BLaER1 (cell line): ENCODE results near the gene NDUFB1.

Experiments used
- H3K27ac ChIP-seq: shearing (Covaris generic); formaldehyde crosslinking; 2 replicates; pipeline ENCODE4 v1.8.1; 2022
- H3K27me3 ChIP-seq: shearing (Covaris generic); formaldehyde crosslinking; 2 replicates; pipeline ENCODE4 v1.8.1; 2022
- H3K36me3 ChIP-seq: shearing (Covaris generic); formaldehyde crosslinking; 2 replicates; pipeline ENCODE4 v1.8.1; 2022
- H3K4me1 ChIP-seq: shearing (Covaris generic); formaldehyde crosslinking; 2 replicates; pipeline ENCODE4 v1.8.1; 2022
- H3K4me2 ChIP-seq: shearing (Covaris generic); formaldehyde crosslinking; 2 replicates; pipeline ENCODE4 v1.8.1; 2022
- H3K4me3 ChIP-seq: shearing (Covaris generic); formaldehyde crosslinking; 2 replicates; pipeline ENCODE4 v1.8.1; 2022
- H3K9ac ChIP-seq: shearing (Covaris generic); formaldehyde crosslinking; 2 replicates; pipeline ENCODE4 v1.8.1; 2022
- H3K9me3 ChIP-seq: shearing (Covaris generic); formaldehyde crosslinking; 2 replicates; pipeline ENCODE4 v1.8.1; 2022
- H4K20me1 ChIP-seq: shearing (Covaris generic); formaldehyde crosslinking; 2 replicates; pipeline ENCODE4 v1.8.1; 2022
- Cebpa-rat ChIP-seq: shearing (Covaris generic); IDR thresholded peaks from 2 replicates; pipeline ENCODE4 v1.8.1; 2022

The NDUFB1 gene

DNA sequence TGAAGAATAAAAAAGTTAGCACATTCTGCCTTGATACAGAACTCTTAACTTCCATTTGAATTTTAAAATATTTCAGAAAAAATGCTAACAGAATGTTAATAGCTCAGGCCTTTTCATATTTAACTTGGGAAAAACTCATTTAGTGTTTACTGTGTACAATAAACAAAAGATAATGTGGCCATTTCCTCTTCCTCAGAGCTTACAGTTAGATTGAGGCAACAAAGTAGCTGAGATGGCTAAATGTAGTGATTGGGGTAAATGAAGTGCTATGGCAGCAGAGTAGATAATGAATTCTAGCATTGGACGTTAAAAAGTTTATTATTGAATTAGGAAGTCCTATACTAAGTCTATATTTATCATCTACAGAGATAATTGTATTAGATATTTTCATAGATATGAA, 12.9 kb upstream of the NDUFB1 start:
- Histone ChIP-seq H3K27ac (no peak overlapping the region), H3K4me3 (no peak overlapping the region), H3K4me2 (no peak overlapping the region), H3K9me3 (no peaks in the 10 kb centered on the region), H3K36me3 (peaks cover 95% of the 10 kb centered on the region), H4K20me1 (no peaks in the 10 kb centered on the region; the same call in 1 of the 2 replicates), H3K9ac (no peak overlapping the region), H3K4me1 (no peaks in the 10 kb centered on the region), H3K27me3 (no peaks in the 10 kb centered on the region)
- TF ChIP-seq Cebpa-rat = no peak

- peak overlapping the region; percentile 99 for H3K27ac ChIP-seq
- peak overlapping the region; percentile 89 for H3K4me2 ChIP-seq
- H3K4me1 ChIP-seq = peaks cover 45% of the 10 kb centered on the region
- H3K4me3 ChIP-seq = peak overlapping the region; percentile 94
- peaks cover 35% of the 10 kb centered on the region for H3K36me3 ChIP-seq
- no peaks in the 10 kb centered on the region for H3K27me3 ChIP-seq
- no peaks in the 10 kb centered on the region for H4K20me1 ChIP-seq
- TF ChIP-seq Cebpa-rat = no peak
- no peaks in the 10 kb centered on the region for H3K9me3 ChIP-seq
- H3K9ac ChIP-seq = peak overlapping the region; percentile 99
Observed at GRCh38 chr14:92122761-92123160, 1.3 kb upstream of the NDUFB1 start.

DNA sequence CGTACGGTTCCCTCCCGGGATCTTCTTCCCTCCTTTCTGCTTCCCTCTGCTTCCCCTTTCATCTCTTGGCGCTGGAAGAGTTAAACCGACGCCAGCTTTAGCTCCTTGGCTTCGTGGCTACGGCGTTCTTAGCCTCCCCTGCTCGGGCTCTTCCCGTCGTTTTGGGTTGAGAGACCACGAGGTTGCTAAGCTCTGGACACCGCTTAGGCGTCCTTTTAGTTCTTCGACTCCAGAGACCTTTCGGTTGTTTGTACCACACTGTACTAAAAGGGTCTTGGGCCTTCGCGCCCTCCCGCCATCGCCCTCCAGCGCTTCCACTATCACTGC, 808 bp upstream of the NDUFB1 start:
- Histone ChIP-seq H3K4me1 (peaks cover 49% of the 10 kb centered on the region), H3K36me3 (peaks cover 35% of the 10 kb centered on the region), H3K4me2 (peak overlapping the region; percentile 89), H3K27me3 (no peaks in the 10 kb centered on the region), H4K20me1 (no peaks in the 10 kb centered on the region), H3K9me3 (no peaks in the 10 kb centered on the region), H3K4me3 (peak overlapping the region; percentile 94), H3K27ac (peak overlapping the region; percentile 99), H3K9ac (peak overlapping the region; percentile 99)
- TF ChIP-seq Cebpa-rat = no peak

GRCh38 chr14:92121207-92121669, 268 bp downstream of the NDUFB1 start:
- H4K20me1 ChIP-seq = no peaks in the 10 kb centered on the region
- peak overlapping the region; percentile 94 for H3K4me3 ChIP-seq
- peak overlapping the region; percentile 99 for H3K27ac ChIP-seq
- H3K4me2 ChIP-seq = peak overlapping the region; percentile 89
- peak overlapping the region; percentile 99 for H3K9ac ChIP-seq
- no peak for TF ChIP-seq Cebpa-rat
- H3K4me1 ChIP-seq = peaks cover 56% of the 10 kb centered on the region
- peaks cover 35% of the 10 kb centered on the region; the same call in 1 of the 2 replicates for H3K36me3 ChIP-seq
- H3K9me3 ChIP-seq = no peaks in the 10 kb centered on the region
- H3K27me3 ChIP-seq = no peaks in the 10 kb centered on the region

- Histone ChIP-seq H3K9ac (no peak overlapping the region), H3K27ac (no peak overlapping the region), H4K20me1 (peaks cover 15% of the 10 kb centered on the region), H3K9me3 (no peaks in the 10 kb centered on the region), H3K27me3 (no peaks in the 10 kb centered on the region), H3K4me2 (no peak overlapping the region), H3K36me3 (0 out of 2 replicates have a peak, but pooled peaks cover under 1% of the 10 kb centered on the region), H3K4me1 (peaks cover 23% of the 10 kb centered on the region), H3K4me3 (no peak overlapping the region)
- TF ChIP-seq Cebpa-rat = no peak
Observed at GRCh38 chr14:92109490-92109889, 12.0 kb downstream of the NDUFB1 start.

- Histone ChIP-seq H3K4me3 (no peak overlapping the region), H3K27me3 (no peaks in the 10 kb centered on the region), H3K27ac (no peak overlapping the region), H4K20me1 (peaks cover 24% of the 10 kb centered on the region), H3K4me1 (peaks cover 32% of the 10 kb centered on the region), H3K36me3 (0 out of 2 replicates have a peak, but pooled peaks cover 2% of the 10 kb centered on the region), H3K9me3 (no peaks in the 10 kb centered on the region), H3K9ac (no peak overlapping the region), H3K4me2 (peak overlapping the region; percentile 14; the same call in 1 of the 2 replicates)
- TF ChIP-seq Cebpa-rat = no peak
Observed at GRCh38 chr14:92108345-92109254, 12.9 kb downstream of the NDUFB1 start.

DNA sequence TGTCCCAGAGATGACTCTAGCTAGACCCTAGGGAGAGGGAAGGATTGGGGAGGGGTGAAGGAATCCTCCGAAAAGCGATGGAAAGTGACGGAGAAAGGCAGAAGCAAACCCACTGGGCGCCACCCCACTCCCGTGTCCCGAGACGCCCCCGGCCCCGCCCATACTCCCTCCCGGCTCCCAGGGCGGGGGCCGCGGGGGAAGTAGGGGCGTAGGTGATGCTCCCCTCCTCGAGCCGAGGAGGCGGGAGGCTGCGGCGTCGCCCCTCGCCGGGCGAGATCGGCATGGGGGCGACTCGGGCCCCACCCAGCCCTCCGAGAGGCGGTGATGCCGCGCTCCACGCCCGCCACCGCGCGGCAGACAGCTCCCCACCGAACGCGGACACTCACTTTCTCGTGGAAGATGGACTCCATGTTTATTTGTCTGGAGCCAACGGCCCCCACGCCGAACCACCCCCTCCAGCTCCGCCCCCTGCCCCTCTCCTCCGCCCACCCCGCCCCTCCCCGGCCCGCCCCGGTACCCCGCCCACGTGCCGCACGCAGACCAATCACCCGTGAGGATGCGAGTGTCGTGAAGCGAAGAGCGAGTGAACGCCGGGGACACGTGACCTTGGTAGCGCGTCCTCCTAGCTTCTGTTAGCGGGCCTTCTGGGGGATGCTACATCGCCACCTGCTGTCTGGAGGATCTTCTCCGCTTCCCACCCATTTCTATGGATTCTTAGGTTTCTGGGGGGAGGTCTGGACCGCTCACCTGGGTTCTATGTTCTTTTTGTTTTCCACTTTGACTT, 15.2 kb downstream of the NDUFB1 start, which contains the start of gene ATXN3:
Gene ATXN3, minus strand, starts transcription at position 440 of the 784 bp plus-strand sequence. Its CDS starts 30 bp downstream, at position 410.
- Histone ChIP-seq H3K9ac (peak within 1 kb of the TSS; percentile 90), H4K20me1 (peaks cover 47% of the 10 kb centered on the region), H3K4me2 (peak within 1 kb of the TSS; percentile 82), H3K4me3 (peak within 1 kb of the TSS; percentile 83), H3K27ac (peak within 1 kb of the TSS; percentile 91), H3K27me3 (no peaks in the 10 kb centered on the region), H3K4me1 (peaks cover 37% of the 10 kb centered on the region), H3K36me3 (0 out of 2 replicates have a peak, but pooled peaks cover 6% of the 10 kb centered on the region), H3K9me3 (no peaks in the 10 kb centered on the region)
- no peak for TF ChIP-seq Cebpa-rat

DNA sequence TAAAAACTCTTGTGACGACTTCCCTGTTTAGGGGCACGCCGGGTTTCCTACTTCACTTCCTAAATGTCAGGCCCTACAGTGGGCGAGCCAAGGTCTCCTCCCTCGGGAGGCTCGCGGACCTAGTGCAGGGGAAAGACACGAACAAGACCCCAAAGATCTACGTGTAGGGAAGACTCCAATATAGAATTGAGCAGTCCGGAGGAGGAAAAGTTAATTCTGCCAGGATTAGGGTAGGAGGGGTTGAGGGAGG, 15.7 kb downstream of the NDUFB1 start:
- H3K36me3 ChIP-seq = 0 out of 2 replicates have a peak, but pooled peaks cover 6% of the 10 kb centered on the region
- no peak for TF ChIP-seq Cebpa-rat
- peaks cover 52% of the 10 kb centered on the region for H4K20me1 ChIP-seq
- H3K4me1 ChIP-seq = peaks cover 37% of the 10 kb centered on the region
- peak overlapping the region; percentile 82 for H3K4me2 ChIP-seq
- H3K4me3 ChIP-seq = peak overlapping the region; percentile 83
- H3K9me3 ChIP-seq = no peaks in the 10 kb centered on the region
- peak overlapping the region; percentile 91 for H3K27ac ChIP-seq
- peak overlapping the region; percentile 90 for H3K9ac ChIP-seq
- no peaks in the 10 kb centered on the region for H3K27me3 ChIP-seq

DNA sequence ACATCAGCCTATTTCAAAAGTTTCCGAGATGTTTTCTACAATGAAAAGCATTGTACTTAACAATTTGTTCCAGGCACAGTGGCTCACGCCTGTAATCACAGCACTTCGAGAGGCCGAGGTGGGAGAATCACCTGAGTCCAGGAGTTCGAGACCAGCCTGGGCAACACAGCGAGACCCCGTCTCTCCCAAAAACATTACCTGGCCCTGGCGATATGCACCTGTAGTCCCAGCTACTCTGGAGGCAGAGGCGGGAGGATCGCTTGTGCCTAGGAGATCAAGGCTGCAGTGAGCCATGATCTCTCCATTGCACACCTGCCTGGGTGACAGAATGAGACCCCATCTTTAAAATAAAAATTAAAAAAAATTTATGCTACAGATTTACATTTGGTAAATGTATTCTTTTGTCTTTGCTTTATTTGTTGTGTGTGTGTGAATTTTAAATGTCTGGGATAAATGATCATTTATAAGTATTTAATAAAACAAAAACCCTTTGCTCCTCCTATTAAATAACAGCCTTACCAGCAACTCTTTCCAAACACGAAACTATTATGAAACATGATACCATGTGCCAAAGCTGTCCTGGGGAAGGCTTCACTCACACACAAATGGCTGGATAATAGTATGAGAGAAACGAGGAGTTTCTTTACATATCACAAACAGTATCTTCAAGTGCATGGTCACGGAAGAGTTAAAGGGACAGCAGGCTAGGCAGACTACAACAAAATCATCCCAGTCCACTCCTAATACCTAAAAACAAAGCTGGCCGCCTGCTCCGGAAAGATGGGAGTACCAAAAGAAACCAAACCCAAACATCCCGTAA, 16.2 kb downstream of the NDUFB1 start:
- H3K4me3 ChIP-seq = peak overlapping the region; percentile 83
- H3K4me1 ChIP-seq = peaks cover 37% of the 10 kb centered on the region
- 0 out of 2 replicates have a peak, but pooled peaks cover 6% of the 10 kb centered on the region for H3K36me3 ChIP-seq
- peak overlapping the region; percentile 82 for H3K4me2 ChIP-seq
- H4K20me1 ChIP-seq = peaks cover 57% of the 10 kb centered on the region
- H3K9ac ChIP-seq = peak overlapping the region; percentile 90
- H3K27me3 ChIP-seq = no peaks in the 10 kb centered on the region
- H3K27ac ChIP-seq = peak overlapping the region; percentile 91
- no peaks in the 10 kb centered on the region for H3K9me3 ChIP-seq
- TF ChIP-seq Cebpa-rat = no peak
